Neuronal stem cell (in vitro differentiated cells): Measurements from ENCODE around the gene ADRB2.

Experiments used
- DNase-seq: peaks from one replicate; pipeline ENCODE4 v3.0.0-alpha.2; 2013; ENCODE audit warnings: low spot score
- H2AFZ ChIP-seq: one replicate; pipeline ENCODE4 v1.6.1; 2013; ENCODE audit warnings: mild to moderate bottlenecking, low read length, inconsistent platforms
- H2AK5ac ChIP-seq: 2 replicates; pipeline ENCODE4 v1.6.1; 2013; ENCODE audit warnings: low read depth, mild to moderate bottlenecking, inconsistent platforms, low read length, moderate library complexity, mixed read lengths
- H2BK120ac ChIP-seq: 2 replicates; pipeline ENCODE4 v1.6.1; 2013; ENCODE audit warnings: low read depth, mild to moderate bottlenecking, inconsistent platforms, low read length, moderate library complexity, mixed read lengths
- H2BK12ac ChIP-seq: one replicate; pipeline ENCODE4 v1.6.1; 2013; ENCODE audit warnings: low read length, inconsistent platforms
- H2BK15ac ChIP-seq: 2 replicates; pipeline ENCODE4 v1.6.1; 2013; ENCODE audit warnings: mild to moderate bottlenecking, low read length, inconsistent platforms, mixed read lengths
- H2BK5ac ChIP-seq: one replicate; pipeline ENCODE4 v1.6.1; 2013; ENCODE audit warnings: inconsistent platforms, mild to moderate bottlenecking, low read length, moderate library complexity
- H3K14ac ChIP-seq: one replicate; pipeline ENCODE4 v1.6.1; 2013; ENCODE audit warnings: low read length, inconsistent platforms
- H3K18ac ChIP-seq: 2 replicates; pipeline ENCODE4 v1.6.1; 2013; ENCODE audit warnings: low read length, inconsistent platforms
- H3K23ac ChIP-seq: 2 replicates; pipeline ENCODE4 v1.6.1; 2013; ENCODE audit warnings: low read depth, mild to moderate bottlenecking, mixed read lengths, low read length, inconsistent platforms; ENCODE audit not compliant: poor library complexity
- H3K27ac ChIP-seq: replicated peaks from 3 replicates; pipeline ENCODE4 v1.5.1; 2013; ENCODE audit warnings: low read length, inconsistent platforms
- H3K27me3 ChIP-seq, 3 experiments: 2 replicates each; pipeline ENCODE4 v1.6.1; 2013; ENCODE audit warnings: low read length in 3 of 3, mild to moderate bottlenecking in 2 of 3, inconsistent platforms in 1 of 3, low read depth in 1 of 3, mixed read lengths in 1 of 3, moderate library complexity in 1 of 3; ENCODE audit not compliant: control insufficient read depth in 3 of 3, insufficient read depth in 3 of 3
- H3K36me3 ChIP-seq, 2 donors: replicated peaks in 1 of 2; 2 replicates each; pipeline ENCODE4 v1.6.1; 2013; ENCODE audit warnings: low read length in 2 of 2; ENCODE audit not compliant: control insufficient read depth in 2 of 2, insufficient read depth in 2 of 2
- H3K4ac ChIP-seq: 2 replicates; pipeline ENCODE4 v1.6.1; 2013; ENCODE audit warnings: inconsistent platforms, mild to moderate bottlenecking, low read length, moderate library complexity
- H3K4me1 ChIP-seq, 2 donors: 1 replicate in 1 of 2; 2 replicates in 1 of 2; pipeline ENCODE4 v1.6.1; 2013; ENCODE audit warnings: low read length in 2 of 2, low read depth in 1 of 2; ENCODE audit not compliant: control insufficient read depth in 2 of 2, insufficient read depth in 1 of 2
- H3K4me2 ChIP-seq: one replicate; pipeline ENCODE4 v1.6.1; 2013; ENCODE audit warnings: mild to moderate bottlenecking, low read length, inconsistent platforms; ENCODE audit not compliant: insufficient read depth, poor library complexity, severe bottlenecking
- H3K4me3 ChIP-seq, 2 donors: 2 replicates each; pipeline ENCODE4 v1.5.1; 2013; ENCODE audit warnings: low read length in 2 of 2, mild to moderate bottlenecking in 2 of 2, inconsistent platforms in 1 of 2, moderate library complexity in 1 of 2
- H3K79me1 ChIP-seq: one replicate; pipeline ENCODE4 v1.6.1; 2013; ENCODE audit warnings: low read depth, mild to moderate bottlenecking, inconsistent platforms, low read length, moderate library complexity
- H3K9ac ChIP-seq: one replicate; pipeline ENCODE4 v1.6.1; 2013; ENCODE audit warnings: mild to moderate bottlenecking, low read depth, low read length, inconsistent platforms; ENCODE audit not compliant: poor library complexity
- H3K9me3 ChIP-seq, 2 donors: replicated peaks in 1 of 2; 2 replicates each; pipeline versions ENCODE3 to v1.6.1; 2013; ENCODE audit warnings: low read length in 2 of 2, mild to moderate bottlenecking in 2 of 2, inconsistent platforms in 1 of 2, low read depth in 1 of 2, mixed read lengths in 1 of 2, moderate library complexity in 1 of 2; ENCODE audit not compliant: control insufficient read depth in 2 of 2, insufficient read depth in 1 of 2
- H4K8ac ChIP-seq: one replicate; pipeline ENCODE4 v1.6.1; 2013; ENCODE audit warnings: low read depth, mild to moderate bottlenecking, inconsistent platforms, low read length, moderate library complexity
- H4K91ac ChIP-seq: one replicate; pipeline ENCODE4 v1.6.1; 2013; ENCODE audit warnings: low read length, low read depth, mild to moderate bottlenecking, inconsistent platforms; ENCODE audit not compliant: poor library complexity
- WGBS, 2 donors: extraction: QIAGEN DNeasy Blood & Tissue Kit; methylation state at CpG; one replicate each; pipeline ENCODE4 v1.1.7; 2013; ENCODE audit warnings: missing lambda C conversion rate in 2 of 2, mixed read lengths in 1 of 2; ENCODE audit not compliant: insufficient read length in 2 of 2, insufficient replicate concordance in 1 of 2; ENCODE audit errors: extremely low coverage in 2 of 2; 5-methylcytosine and 5-hydroxymethylcytosine counted together

Gene ADRB2

DNA sequence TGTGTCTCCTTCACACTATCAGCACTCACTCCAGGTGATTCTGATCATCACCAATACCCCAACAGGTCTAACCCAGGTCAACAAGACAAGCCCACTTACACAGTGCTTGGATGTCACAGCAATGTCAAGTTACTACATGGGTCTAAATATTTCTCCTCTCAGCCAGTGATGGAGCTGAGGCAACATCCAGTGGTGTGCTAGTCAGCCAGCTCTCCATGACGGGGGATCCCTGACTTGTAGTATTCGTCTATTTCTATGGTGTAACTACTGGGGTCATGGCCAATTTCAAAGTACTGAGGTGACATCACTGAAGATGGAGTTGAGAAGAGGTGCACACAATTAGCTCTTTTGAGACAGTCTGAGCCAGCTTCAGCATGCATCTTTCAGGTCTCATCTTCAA lies 31.1 kb downstream of the ADRB2 start:
- H3K27ac ChIP-seq: no peak overlapping the region
- peaks cover 0 to 2% of the 10 kb centered on the region in 2 donors for H3K4me1 ChIP-seq
- H3K9ac ChIP-seq: no peak overlapping the region
- H3K14ac ChIP-seq: no peak overlapping the region
- no peak overlapping the region for H4K91ac ChIP-seq
- H3K79me1 ChIP-seq: no peaks in the 10 kb centered on the region
- DNase-seq: no peak
- no CpG with 5 or more reads among the region's 2 CpGs for WGBS, 2 donors
- no peaks in the 10 kb centered on the region for H3K9me3 ChIP-seq
- no peak overlapping the region for H2BK5ac ChIP-seq
- no peak overlapping the region for H4K8ac ChIP-seq
- H3K4me3 ChIP-seq: no peak overlapping the region
- H2AFZ ChIP-seq: no peak overlapping the region
- H3K27me3 ChIP-seq: no peaks in the 10 kb centered on the region
- H2BK120ac ChIP-seq: no peak overlapping the region
- H3K23ac ChIP-seq: no peak overlapping the region
- H3K36me3 ChIP-seq: no peaks in the 10 kb centered on the region
- H3K18ac ChIP-seq: no peak overlapping the region
- H2BK15ac ChIP-seq: no peak overlapping the region
- H2AK5ac ChIP-seq: no peak overlapping the region
- H2BK12ac ChIP-seq: no peak overlapping the region
- H3K4ac ChIP-seq: no peak overlapping the region
- H3K4me2 ChIP-seq: no peak overlapping the region

GRCh38 chr5:148858106-148858505 lies 31.7 kb downstream of the ADRB2 start:
- Histone ChIP-seq H3K9me3 (no peaks in the 10 kb centered on the region), H3K14ac (no peak overlapping the region), H4K8ac (no peak overlapping the region), H2BK120ac (no peak overlapping the region), H3K4me3 (no peak overlapping the region), H3K18ac (no peak overlapping the region), H2BK12ac (no peak overlapping the region), H3K27me3 (no peaks in the 10 kb centered on the region), H3K9ac (no peak overlapping the region), H3K4ac (no peak overlapping the region), H3K36me3 (no peaks in the 10 kb centered on the region), H3K4me2 (no peak overlapping the region), H3K23ac (no peak overlapping the region), H4K91ac (no peak overlapping the region), H2BK15ac (no peak overlapping the region), H2AK5ac (no peak overlapping the region), H3K4me1 (peaks cover 0 to 2% of the 10 kb centered on the region in 2 donors), H3K27ac (no peak overlapping the region), H2BK5ac (no peak overlapping the region), H3K79me1 (no peaks in the 10 kb centered on the region), H2AFZ (no peak overlapping the region)
- no CpG with 5 or more reads among the region's 2 CpGs for WGBS, 2 donors
- no peak for DNase-seq

DNA sequence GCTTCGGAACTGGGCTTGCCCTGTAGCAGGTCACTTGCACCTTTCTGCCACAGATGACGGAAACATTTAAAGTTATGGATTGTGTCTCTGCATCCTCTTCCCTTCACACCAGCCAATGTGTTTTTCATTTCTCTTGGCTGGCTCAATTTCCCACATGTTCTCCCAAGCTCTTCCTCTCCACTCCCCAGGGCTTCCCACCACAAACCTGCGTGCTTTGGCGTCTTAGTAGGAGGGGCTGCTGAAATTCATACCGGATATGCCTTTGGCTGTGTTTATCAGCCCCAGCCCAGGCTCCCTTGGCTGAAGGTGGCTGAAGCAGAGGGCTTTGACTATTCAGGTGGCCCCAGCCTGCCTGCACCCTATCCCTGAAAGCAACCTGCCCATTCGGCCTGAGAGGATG lies 32.1 kb downstream of the ADRB2 start:
- H3K4me1 ChIP-seq: peaks cover 0 to 2% of the 10 kb centered on the region in 2 donors
- H2BK15ac ChIP-seq: no peak overlapping the region
- no peak overlapping the region for H3K4me3 ChIP-seq
- H2BK120ac ChIP-seq: no peak overlapping the region
- H3K9me3 ChIP-seq: no peaks in the 10 kb centered on the region
- no peak overlapping the region for H3K4me2 ChIP-seq
- no CpG with 5 or more reads among the region's 6 CpGs for WGBS, 2 donors
- no peak overlapping the region for H3K9ac ChIP-seq
- H3K14ac ChIP-seq: no peak overlapping the region
- H4K91ac ChIP-seq: no peak overlapping the region
- H2BK12ac ChIP-seq: no peak overlapping the region
- no peak overlapping the region for H3K27ac ChIP-seq
- H2AK5ac ChIP-seq: no peak overlapping the region
- no peak for DNase-seq
- no peak overlapping the region for H3K4ac ChIP-seq
- no peaks in the 10 kb centered on the region for H3K27me3 ChIP-seq
- no peak overlapping the region for H2AFZ ChIP-seq
- no peaks in the 10 kb centered on the region for H3K79me1 ChIP-seq
- no peak overlapping the region for H2BK5ac ChIP-seq
- no peak overlapping the region for H3K18ac ChIP-seq
- no peak overlapping the region for H3K23ac ChIP-seq
- H4K8ac ChIP-seq: no peak overlapping the region
- H3K36me3 ChIP-seq: no peaks in the 10 kb centered on the region

DNA sequence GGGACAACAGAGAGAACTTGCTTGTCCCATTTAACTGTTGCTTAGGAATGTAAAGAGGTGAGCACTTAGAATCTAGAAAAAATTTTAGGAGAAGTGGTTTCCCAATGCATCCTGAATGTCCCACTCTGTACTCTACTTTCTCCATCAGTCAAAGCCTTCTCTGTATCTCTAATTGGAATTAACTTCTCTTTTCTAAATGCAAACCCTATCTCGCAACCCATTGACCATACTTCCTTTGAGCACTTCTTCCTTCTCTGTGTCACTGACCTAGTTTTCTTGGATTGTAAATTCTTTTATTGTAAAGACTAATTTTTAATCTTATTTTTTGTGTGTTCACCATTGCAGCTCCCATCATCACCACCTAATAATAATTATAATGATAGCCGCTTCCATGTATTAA lies 33.3 kb downstream of the ADRB2 start:
- WGBS, 2 donors: no CpG with 5 or more reads among the region's 2 CpGs
- no peak for DNase-seq

More for the DNA sequence above, 33.3 kb downstream of the ADRB2 start:
- Histone ChIP-seq H2BK5ac (no peak overlapping the region), H2AK5ac (no peak overlapping the region), H3K4me2 (no peak overlapping the region), H3K23ac (no peak overlapping the region), H3K79me1 (no peaks in the 10 kb centered on the region), H2BK120ac (no peak overlapping the region), H3K14ac (no peak overlapping the region), H3K27ac (no peak overlapping the region), H3K18ac (no peak overlapping the region), H3K9me3 (no peaks in the 10 kb centered on the region), H3K4ac (no peak overlapping the region), H3K27me3 (no peaks in the 10 kb centered on the region), H4K8ac (no peak overlapping the region), H3K4me3 (no peak overlapping the region), H3K4me1 (peaks cover 0 to 2% of the 10 kb centered on the region in 2 donors), H3K9ac (no peak overlapping the region), H3K36me3 (no peaks in the 10 kb centered on the region), H2BK12ac (no peak overlapping the region), H4K91ac (no peak overlapping the region), H2AFZ (no peak overlapping the region), H2BK15ac (no peak overlapping the region)
